ENCODE measurements around the gene FBXO21.

- TF ChIP-seq CTCF (IDR thresholded peaks at IDR 0.05; ENCODE audit: insufficient read depth, low read length, poor library complexity, severe bottlenecking) (no peak), EZH2phosphoT487 (conservative IDR thresholded peaks at IDR 0.05; ENCODE audit: low read length) (no peak)
These were observed 22.5 kb downstream of the FBXO21 start for GRCh38 chr12:117167769-117168168.
